ENCODE measurements around the gene GAL3ST2. TPM values are rescaled to one million over a fixed set of nuclear protein-coding genes. Genes with fewer than 3 reads are reported as not detected.

The GAL3ST2 gene
- total RNA-seq, 1 donor from 2014 or later: not detected

DNA sequence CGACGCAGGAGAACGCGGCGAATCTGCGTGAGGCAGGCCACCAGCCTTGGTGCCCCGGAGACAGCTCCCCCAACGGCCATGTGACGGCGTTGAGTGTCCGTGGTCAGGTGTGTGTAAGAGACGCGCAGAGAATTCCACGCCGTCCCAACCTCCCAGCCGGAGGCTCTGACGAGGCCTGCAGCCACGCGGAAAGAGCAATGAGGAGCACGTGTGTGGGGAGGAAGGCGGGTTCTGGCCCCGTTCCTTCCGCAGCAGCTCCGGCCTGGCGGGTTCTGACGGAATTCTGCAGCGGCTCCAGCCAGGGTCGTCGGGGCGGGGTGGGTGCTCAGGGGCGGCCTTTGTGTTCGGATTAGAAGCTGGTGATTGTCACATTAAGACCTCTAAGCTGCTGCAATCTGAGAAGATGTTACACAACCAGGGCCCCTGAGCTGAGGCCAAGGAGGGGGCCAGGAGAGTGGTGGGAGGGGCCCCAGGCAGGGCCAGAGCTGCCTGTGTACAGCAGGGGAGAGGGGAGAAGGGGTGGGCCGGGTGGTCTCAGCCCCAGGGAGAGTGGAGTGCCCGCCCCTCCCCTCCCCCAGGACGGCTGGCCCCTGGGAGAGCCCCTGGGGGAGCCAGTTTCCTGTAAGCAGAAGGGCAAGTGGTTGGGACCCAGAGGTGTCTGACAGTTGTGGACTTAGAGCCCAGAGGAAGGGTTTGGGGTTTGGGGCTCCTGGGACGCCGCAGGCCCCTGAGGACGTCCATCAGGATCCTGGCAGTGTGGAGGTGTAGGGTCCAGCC is 5.1 kb upstream of the GAL3ST2 start:
- no peak overlapping the region for H3K27ac Mint-ChIP-seq (ENCODE audit: unreplicated experiment)
- H3K27me3 Mint-ChIP-seq (ENCODE audit: unreplicated experiment): no peaks in the 10 kb centered on the region
- peaks cover 2% of the 10 kb centered on the region for H3K4me1 Mint-ChIP-seq (ENCODE audit: unreplicated experiment)
- TF ChIP-seq, protein P1, sequence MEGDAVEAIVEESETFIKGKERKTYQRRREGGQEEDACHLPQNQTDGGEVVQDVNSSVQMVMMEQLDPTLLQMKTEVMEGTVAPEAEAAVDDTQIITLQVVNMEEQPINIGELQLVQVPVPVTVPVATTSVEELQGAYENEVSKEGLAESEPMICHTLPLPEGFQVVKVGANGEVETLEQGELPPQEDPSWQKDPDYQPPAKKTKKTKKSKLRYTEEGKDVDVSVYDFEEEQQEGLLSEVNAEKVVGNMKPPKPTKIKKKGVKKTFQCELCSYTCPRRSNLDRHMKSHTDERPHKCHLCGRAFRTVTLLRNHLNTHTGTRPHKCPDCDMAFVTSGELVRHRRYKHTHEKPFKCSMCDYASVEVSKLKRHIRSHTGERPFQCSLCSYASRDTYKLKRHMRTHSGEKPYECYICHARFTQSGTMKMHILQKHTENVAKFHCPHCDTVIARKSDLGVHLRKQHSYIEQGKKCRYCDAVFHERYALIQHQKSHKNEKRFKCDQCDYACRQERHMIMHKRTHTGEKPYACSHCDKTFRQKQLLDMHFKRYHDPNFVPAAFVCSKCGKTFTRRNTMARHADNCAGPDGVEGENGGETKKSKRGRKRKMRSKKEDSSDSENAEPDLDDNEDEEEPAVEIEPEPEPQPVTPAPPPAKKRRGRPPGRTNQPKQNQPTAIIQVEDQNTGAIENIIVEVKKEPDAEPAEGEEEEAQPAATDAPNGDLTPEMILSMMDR (IDR thresholded peaks at IDR 0.05; ENCODE audit: unreplicated experiment): no peak
- H3K36me3 Mint-ChIP-seq (ENCODE audit: low read depth, unreplicated experiment): peaks cover 3% of the 10 kb centered on the region
- H3K9me3 Mint-ChIP-seq (ENCODE audit: unreplicated experiment): no peaks in the 10 kb centered on the region
- DNase-seq (ENCODE audit: low spot score): no peak
- no peak overlapping the region for H3K4me3 Mint-ChIP-seq (ENCODE audit: unreplicated experiment)

DNA sequence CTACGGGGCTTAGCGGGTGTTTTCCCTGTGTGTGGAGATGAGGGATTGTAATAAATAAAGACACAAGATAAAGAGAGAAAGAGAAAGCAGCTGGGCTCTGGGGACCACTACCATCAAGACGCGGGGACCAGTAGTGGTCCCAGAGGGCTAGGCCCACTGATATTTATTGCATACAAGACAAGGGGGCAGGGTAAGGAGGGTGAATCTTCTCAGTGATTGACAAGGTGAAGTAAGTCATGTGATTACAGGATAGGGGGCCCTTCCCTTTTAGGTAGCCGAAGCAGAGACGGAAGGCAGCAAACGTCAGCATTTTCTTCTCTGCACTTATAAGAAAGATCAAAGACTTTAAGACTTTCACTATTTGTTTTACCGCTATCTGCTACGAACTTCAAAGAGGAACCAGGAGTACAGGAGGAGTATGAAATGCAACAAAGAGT is 4.5 kb upstream of the GAL3ST2 start:
- Mint-ChIP-seq H3K36me3 (ENCODE audit: low read depth, unreplicated experiment) (peaks cover 3% of the 10 kb centered on the region), H3K27ac (ENCODE audit: unreplicated experiment) (peak overlapping the region; percentile 25)

DNA sequence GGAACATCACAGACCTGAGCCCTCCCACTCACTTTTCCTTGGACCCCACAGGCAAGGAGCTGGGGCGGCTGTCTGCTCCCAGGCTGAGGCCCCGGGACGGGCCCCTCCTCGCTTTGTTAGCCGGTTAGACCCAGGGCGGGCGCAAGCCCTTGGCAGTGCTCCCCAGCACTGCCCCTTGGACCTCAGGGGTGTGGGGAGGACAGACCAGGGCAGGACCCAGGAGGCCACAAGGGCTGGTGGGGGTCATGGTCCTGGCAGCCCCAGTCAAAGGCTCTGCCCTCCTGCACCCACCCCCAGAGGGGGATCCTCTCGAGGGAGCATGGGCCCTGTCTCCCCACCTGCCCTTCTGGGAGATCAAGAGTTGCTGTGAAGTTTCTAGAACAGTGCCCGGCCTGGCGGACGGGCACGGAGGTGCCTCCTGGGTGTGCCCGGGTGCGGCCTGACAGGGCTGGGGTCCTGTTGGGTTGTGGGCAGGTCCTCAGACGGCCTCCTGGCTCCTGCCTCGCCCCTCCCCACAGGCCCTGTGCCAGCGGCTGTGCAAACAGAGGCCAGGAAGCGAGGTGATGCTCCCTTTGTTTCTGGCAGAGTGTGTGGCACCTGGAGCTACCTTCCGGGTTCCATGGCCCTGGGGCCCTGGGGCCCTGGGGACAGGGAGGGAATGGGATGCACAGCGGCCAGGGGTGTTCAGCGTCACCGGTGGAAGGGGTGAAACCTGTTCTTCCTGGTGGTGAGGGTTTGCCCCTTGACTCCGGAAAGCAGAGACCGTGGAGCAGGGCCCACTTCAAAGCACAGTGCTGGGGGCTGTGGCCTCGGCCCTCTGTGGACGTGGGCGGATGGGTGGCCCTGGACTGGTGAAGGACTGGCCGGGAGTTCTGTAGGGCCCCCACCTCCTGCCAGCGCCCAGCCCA is 2.9 kb upstream of the GAL3ST2 start:
- Mint-ChIP-seq H3K4me3 (ENCODE audit: unreplicated experiment) (no peak overlapping the region), H3K36me3 (ENCODE audit: low read depth, unreplicated experiment) (peaks cover 3% of the 10 kb centered on the region), H3K27ac (ENCODE audit: unreplicated experiment) (no peak overlapping the region), H3K9me3 (ENCODE audit: unreplicated experiment) (no peaks in the 10 kb centered on the region), H3K4me1 (ENCODE audit: unreplicated experiment) (peaks cover 2% of the 10 kb centered on the region), H3K27me3 (ENCODE audit: unreplicated experiment) (peaks cover 5% of the 10 kb centered on the region)
- TF ChIP-seq, protein P1 (IDR thresholded peaks at IDR 0.05; ENCODE audit: unreplicated experiment): no peak
- peak; percentile 2 for DNase-seq (ENCODE audit: low spot score)

More for the DNA sequence above, 4.5 kb upstream of the GAL3ST2 start:
- no peak for DNase-seq (ENCODE audit: low spot score)
- Mint-ChIP-seq H3K4me3 (ENCODE audit: unreplicated experiment) (no peak overlapping the region), H3K9me3 (ENCODE audit: unreplicated experiment) (no peaks in the 10 kb centered on the region), H3K27me3 (ENCODE audit: unreplicated experiment) (no peaks in the 10 kb centered on the region), H3K4me1 (ENCODE audit: unreplicated experiment) (peaks cover 2% of the 10 kb centered on the region)
- TF ChIP-seq, protein P1 (IDR thresholded peaks at IDR 0.05; ENCODE audit: unreplicated experiment): no peak

GRCh38 chr2:241774419-241775222 is 2.0 kb upstream of the GAL3ST2 start:
- Mint-ChIP-seq H3K4me1 (ENCODE audit: unreplicated experiment) (peaks cover 2% of the 10 kb centered on the region), H3K4me3 (ENCODE audit: unreplicated experiment) (no peak overlapping the region), H3K9me3 (ENCODE audit: unreplicated experiment) (no peaks in the 10 kb centered on the region), H3K36me3 (ENCODE audit: low read depth, unreplicated experiment) (peaks cover 3% of the 10 kb centered on the region), H3K27ac (ENCODE audit: unreplicated experiment) (no peak overlapping the region), H3K27me3 (ENCODE audit: unreplicated experiment) (peaks cover 5% of the 10 kb centered on the region)
- TF ChIP-seq, protein P1 (IDR thresholded peaks at IDR 0.05; ENCODE audit: unreplicated experiment): no peak
- DNase-seq (ENCODE audit: low spot score): peak; percentile 2

Measured in endothelial cell (in vitro differentiated cells).